HG02970 (cell line): ENCODE results near the gene SLC7A9.
"Not testable (repeated sequence)": the region's sequence is repeated elsewhere in the genome, so short reads cannot be mapped to it uniquely, and the experiment has no call there.

Source experiments
- ATAC-seq: cut with Tn5 transposase; IDR thresholded peaks from one replicate; pipeline ENCODE4 v1.9.1; 2021; ENCODE audit warnings: mild to moderate bottlenecking, moderate library complexity, moderate number of reproducible peaks; ENCODE audit not compliant: unreplicated experiment, low FRiP score

SLC7A9 gene

DNA sequence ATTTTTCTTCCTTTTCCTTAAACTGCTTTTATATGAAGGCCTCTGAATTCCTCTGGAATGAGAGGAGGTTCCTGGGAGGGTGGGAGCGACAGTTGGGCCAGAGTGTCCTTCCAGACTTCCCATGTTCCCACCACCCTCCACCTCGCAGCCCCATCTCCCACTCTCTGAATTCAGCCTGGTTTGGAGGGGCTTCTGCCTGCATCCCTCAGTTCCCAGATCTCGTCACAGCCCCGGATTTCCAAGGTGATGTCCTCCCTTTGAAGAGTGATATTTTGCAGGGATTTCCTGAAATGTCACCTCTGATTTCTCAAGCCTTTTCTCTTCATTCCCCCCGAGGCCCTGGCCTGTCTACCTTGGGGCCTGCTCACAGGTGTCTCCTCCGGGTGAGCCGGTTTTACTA is 16.7 kb upstream of the SLC7A9 start:
- ATAC-seq, result no peak

DNA sequence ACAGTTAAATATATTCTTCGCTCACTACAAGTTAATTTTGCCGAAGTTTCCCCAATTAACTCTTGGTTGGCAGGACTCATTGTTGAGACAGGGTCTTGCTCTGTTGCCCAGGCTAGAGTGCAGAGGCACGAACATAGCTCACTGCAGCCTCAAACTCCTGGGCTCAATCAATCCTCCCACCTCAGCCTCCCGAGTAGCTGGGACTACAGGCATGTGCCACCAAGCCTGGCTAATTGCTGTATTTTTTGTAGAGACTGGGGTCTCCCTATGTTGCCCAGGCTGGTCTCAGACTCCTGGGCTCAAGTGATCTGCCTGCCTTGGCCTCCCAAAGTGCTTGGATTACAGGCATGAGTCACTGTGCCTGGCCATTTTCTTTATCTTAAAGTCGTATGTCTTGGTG is 15.7 kb upstream of the SLC7A9 start:
- not testable (repeated sequence) for ATAC-seq

DNA sequence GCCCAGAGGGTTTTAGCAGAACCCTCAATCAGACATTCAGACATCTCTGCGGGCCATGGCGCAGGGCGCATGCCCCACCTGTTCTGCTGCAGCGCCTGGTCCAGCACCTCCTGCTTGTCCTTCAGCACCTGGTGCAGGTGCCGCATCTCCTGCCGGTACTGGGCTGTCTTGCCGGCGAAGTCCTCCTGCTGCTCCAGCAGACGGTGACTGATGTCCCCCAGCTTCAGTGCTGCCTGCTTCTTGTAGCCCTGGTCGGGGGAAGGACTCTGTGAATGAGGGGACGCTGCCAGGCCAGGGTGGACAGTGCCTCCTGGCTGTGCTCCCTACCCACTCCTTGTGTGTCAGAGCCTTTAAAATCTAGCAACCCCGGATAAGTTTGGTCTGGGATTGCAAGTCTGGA is 12.2 kb upstream of the SLC7A9 start:
- ATAC-seq, result no peak

DNA sequence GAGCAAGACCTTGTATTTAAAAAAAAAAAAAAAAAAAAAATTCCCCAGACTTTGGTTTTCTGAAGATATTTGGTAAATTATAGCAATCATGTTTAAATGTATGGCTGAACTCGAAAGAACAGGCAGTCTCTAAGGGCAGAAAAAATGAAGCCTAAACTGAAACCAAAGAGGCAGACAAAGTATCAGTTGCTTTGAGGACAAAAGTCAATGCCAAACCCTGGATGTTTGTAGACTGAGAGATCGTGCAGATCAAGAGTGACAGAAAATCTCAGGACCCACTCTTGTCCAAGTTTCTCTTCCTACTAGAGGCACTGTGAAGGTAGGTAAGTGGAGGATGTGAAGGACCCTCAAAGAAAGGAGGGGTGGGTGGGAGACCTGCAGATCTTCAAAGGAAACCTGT is 11.1 kb upstream of the SLC7A9 start:
- no peak for ATAC-seq

DNA sequence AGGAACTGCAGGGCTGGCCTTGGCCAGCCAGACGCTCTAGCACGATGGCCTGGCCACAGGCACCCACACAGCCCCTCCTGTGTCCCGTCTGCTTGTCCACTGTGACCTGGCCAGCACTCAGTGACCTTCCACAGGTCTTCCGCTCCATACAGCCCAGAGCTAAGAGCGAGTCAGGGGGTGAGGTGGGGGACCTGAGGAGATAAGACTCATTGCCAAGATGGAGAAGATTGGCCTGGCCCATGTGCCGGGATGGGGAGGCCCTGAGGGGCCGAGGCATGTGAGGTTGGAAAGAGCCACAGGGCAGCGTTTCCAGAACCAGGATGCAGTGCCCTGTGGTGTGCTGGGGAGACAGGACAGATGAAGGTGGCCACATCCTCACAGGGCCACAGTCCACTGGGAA is 10.2 kb upstream of the SLC7A9 start:
- no peak for ATAC-seq

DNA sequence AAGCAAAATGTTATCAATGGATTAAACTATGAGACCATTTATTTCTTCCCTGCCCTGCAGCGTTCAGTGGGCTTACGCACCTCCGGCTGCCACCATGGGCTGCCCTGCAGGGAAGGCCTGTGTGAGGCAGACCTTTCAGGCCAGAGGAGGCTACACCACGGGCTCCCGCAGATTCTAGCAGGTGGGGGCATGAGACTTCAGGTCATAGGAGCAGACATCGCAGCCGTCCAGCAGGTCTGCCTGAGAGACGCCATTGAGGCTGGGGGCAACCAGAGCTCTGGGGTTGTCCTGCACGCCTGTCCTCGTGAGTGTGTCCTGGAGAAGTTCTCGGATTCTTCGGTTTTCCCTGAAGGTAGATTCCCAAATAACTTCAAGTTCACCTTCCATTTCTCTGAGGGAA is 9.4 kb upstream of the SLC7A9 start:
- no peak for ATAC-seq

DNA sequence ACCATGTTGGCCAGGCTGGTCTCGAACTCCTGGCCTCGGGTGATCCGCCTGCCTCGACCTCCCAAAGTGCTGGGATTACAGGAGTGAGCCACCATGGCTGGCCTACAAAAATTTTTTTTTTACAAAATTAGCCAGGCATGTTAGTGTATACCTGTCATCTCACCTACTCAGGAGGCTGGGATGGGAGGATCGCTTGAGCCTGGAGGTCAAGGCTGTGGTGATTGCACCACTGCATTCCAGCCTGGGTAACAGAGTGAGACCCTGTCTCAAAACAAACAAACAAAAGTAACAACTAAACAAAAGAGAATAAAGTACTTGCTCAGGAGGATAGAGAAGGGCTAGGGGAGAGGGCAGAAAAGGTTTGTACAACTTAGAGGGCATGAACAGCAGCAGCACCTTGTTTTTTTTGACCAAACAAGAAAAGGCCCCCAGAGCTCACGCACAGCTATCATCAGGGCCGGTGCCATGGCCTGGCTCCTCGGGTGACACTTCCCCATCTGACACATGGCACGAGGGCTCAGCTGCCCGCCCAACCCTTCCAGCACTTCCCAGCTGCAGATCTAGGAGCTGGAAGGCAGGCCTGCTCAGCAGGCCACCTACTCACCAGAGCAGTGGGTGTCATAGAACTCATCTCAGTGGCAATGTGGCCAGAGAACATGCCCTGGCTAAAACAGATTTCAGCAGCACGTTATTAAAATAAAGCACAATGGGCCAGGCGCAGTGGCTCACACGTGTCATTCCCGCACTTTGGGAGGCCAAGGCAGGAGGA is 8.6 kb upstream of the SLC7A9 start:
- no peak for ATAC-seq

DNA sequence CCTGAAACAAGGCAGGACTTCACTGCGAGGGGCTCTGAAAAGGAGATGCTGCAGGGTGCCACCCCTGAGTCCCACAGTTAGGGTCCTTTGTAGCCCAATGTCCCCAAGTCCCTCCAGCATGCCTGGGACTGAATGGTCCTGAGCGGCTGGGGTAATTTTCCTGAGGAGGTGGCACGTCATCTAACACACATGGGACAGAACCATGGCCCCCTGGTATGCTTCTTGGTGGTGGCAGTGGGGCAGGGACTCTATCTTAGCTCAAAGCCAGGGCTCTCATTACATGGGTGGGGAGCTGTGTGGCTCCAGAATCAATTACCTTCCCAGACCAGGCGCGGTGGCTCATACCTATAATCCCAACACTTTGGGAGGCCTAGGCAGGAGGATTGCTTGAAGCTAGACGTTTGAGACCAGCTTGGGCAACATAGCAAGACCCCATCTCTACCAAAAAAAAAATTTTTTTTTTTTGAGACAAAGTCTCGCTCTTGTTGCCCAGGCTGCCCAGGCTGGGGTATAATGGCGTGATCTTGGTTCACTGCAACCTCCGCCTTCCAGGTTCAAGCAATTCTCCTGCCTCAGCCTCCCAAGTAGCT is 7.9 kb upstream of the SLC7A9 start:
- no peak for ATAC-seq

DNA sequence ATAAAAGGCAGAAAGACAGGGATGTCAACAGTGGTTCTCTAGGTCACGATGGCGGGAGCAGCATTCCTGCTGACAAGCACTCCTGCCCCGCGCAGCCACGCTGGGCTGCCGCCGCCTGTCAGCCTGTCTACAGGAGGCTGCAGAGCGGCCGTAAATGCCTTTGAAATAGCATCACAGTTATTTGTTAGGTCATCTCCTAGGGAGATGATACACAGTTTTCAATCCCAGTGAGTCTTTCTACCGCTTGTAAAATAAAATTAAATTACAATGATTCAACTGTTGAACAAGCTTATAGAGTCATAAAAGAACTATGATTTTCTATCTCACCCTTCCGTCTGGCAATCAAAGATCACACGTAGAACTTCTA is 7.3 kb upstream of the SLC7A9 start:
- no peak for ATAC-seq

DNA sequence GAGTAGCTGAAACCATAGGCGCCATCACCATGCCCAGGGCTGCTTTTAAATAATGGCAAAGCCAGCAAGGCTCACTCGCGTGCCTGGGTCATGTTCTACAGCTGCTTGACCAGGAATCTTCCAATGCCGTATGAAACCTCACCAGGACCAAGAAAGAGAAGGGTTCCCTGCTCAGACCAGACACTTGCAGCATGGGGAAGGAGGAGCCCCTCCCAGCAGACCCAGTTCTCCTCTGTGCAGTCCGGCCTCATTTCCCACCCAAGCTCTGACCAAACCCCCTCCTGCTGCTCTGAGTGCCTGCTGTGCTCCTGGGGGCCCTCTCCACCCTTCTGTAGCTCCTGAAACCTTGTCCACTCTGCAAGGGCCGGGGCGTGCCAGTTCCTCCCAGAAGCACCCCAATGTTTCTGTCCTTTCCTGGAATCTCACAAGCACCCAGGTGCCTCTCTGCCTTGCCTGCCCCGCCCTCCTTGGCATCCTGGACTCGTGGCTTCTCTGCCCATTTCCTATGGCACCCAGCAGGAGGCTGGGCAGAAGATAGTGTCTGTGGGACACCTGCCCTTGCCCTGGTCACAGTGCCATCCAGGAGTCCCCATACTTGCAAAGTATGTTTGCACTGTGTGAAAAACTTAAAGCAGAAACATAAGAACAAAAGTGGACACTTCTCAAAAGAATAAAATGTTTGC is 6.8 kb upstream of the SLC7A9 start:
- no peak for ATAC-seq

DNA sequence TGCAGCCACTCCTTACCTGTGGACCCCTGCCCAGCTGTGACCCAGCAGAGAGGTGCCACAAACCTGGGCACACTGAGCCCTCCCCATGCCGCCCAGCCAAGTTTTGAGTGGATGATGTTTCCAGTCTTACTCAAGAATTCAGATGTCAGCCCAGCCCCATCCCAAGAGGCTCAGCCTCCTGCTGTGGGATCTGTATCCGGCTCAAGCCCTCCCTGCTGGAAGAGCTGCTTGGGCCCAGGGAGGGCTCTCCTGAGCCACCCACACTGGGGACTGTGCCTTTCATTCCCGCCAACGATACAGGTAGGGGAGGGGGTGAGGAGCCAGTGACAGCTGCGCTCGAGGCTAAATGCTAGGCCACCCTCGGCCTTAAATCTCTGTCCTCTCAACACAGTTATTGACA is 5.9 kb upstream of the SLC7A9 start:
- no peak for ATAC-seq

DNA sequence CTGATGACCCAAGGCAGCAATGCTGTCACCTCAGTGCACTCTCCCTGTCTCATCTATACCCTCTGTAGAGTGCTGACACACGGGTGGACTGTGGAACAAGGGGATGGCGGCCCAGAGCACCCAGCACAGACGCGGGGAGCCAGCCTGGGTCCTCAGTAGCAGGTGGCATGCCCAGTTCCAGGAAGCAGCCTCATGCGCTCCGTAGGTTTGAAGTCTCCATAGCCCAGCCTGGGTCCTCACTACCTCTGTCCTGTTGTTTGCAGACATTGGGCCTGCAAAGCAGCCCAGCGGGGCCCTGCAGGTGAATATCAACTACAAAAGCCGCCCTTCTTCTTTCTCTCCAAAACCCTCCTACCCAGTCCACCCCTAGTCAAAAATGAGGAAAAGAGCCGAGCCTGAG is 5.0 kb upstream of the SLC7A9 start:
- no peak for ATAC-seq

DNA sequence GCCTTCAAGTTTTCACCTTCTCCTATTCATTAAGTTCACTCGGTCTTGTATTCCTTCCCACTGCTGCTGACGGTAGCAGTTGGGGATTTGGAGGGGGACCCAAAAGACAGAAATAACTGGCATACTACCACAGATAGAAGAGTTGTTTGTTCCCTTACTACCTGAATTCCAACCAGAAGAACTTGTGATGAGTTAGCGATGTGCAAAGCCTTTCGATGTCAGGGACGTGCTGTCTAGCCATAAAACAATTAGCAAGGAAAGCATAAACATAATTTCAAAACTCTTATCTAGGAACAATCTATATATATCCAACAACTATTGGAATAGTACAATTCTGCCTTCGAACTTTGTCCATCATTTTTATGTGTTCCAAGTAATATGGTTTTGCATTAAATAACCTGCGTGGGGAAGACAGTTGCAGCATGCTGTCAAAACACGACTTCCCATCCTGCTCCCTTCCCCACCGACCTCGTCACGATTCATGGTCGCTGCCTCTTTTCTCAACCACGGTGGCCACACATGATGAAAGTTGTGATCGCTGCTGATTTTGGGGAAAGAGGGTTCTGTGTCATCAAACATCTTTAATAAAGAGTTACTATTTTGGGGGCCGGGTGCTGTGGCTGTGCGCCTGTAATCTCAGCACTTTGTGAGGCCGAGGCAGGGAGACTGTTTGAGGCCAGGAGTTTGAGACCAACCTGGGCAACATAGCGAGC is 3.8 kb upstream of the SLC7A9 start:
- no peak for ATAC-seq

DNA sequence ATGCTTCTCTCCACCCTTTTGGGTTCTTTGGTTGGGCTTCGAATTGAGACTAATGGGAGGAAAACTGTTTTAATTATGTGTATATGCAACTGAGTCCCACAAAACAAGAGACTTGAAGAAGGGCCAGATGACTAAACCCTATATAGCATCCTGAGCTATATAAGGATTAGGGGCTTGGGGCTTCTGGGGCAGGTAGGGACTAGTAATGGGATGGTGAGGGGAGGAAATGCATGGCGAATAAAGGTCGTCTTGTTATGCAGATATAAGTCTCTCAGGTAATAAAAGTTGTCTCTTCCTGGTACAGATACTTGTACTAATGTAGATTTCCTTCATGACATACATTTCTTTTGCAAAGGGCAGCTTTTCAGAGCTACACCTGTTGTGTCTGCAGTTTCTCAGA is 2.8 kb upstream of the SLC7A9 start:
- no peak for ATAC-seq

DNA sequence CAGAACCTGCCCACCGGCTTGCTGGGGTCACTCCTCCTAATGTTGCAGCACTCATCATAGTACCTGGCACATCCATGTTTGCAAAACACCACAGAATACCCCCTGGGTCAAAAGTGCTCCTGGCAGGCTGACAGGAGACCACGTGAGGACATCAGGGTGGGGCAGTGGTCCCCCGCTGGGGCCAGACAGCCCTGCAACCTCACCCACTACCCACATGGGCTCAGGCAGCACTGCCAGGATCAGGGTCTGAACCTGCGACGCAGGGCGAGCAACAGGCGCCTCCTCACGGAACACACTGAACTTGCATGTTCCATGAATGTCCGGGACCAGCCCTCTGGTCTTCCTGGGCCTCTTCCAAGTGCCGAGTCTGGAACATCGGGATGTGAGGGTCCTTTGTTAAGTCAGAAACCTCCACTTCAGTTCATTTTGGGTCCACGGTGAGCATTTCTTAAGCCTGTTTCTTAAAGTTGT is 1.4 kb upstream of the SLC7A9 start:
- ATAC-seq, result no peak

DNA sequence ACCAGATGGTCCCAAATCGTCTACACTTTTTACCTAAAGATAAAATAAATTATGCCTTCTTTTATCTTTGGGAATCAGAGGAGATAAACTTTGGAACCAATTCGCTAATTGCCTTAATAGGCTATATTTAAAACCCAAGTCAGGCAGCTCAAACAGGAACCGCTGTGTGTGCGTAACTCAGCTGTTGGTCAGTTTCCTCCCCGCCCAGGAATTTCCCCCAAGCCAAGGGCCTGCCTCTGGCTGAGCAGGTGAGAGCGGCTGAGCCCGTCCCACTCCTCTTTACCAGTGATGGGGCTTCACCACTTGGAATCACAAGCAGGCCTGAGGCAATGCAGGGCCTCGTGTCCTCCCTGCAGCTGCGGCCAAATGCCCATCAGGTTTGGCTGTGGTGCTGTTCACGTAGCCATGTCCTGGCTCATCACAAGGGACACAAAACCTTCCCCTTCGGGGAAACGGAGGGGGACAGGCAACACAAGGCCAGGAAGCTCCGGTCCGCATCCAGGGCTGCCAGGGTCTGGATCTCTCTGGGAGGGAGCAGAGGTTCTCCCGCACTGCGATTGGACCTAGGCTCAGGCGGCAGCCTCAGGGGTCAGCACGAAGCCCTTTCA is 503 bp upstream of the SLC7A9 start:
- ATAC-seq, result no peak

DNA sequence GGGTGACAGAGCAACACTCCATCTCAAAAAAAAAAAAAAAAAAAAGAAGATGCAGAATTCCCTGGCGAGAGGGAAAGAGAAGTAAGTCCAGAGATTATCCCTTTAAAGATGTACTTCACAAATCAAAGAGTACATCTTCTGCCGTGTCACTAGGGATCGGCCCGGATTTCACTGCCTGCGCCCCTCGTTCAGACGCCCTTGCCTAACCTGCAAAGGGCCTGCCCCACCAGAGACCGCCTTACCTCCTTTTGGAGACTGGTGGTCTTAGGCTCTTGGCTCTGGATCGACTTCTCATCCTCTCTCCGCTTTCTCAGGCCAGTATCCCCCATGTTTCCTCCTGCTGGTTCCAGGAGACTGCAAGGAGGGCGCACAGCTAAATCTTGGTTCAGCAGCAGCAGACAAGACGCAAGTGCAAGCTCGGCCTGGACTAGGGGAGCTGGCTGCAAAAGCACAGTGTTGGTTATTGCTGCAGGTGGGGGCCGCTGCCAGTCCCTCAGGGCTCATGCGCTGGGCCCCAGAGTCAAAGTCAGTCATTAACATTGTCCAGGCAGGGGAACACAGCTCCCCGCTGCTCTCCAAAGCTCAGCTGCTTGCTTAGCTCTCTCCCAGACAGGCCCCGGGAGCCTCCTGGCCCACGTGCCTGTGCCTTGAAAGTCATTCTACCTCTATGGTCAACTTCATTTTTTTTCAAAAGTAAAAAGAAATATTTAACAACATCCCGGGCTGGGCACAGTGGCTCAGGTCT is 1.2 kb downstream of the SLC7A9 start:
- ATAC-seq, result no peak

DNA sequence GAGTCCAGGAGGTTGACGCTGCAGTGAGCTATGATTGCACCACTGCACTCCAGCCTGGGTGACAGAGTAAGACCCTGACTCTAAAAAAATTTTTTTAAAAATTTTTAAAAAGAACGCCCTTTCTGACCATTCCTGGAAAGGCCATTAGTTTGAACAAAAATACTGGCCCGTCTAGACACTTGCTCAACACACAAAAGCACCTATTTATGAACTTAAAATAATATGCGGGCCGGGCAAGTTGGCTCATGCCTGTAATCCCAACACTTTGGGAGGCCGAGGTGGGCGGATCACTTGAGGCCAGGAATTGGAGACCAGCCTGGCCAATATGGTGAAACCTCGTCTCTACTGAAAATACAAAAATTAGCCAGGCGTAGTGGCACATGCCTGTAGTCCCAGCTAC is 2.1 kb downstream of the SLC7A9 start:
- ATAC-seq, result not testable (repeated sequence)

DNA sequence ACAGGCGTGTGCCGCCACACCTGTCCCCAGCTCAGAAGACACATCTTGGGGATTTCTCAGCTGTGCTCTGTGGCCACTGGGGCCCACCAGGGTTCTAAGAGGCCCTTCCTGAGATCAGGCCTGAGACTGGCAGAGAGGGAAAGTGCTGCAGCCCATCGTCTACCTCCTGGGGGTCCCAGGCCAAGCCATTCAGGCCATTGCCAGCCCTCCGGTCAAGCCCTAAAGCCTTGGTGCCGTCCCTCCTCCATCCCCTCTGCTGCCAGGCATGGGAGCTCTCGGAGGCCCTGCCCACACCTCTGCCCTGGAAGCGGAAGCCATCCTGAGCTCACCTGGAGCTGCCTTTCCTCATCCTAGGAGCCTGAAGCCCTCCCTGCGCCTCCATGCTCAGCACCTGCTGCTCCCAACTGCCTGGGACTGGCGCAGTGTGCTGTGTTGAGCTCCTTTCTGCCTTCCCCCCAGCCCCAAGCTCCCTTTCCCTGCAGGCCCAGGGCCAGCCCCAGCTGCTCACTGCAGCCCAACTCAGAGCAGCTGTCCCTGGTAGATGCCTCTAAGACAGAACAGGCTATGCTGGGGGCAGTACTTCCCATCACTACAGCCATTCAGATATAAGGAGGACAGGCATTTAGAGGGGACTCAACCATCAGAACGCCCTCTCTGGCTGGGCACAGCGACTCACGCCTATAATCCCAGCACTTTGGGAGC is 2.9 kb downstream of the SLC7A9 start:
- no peak for ATAC-seq

DNA sequence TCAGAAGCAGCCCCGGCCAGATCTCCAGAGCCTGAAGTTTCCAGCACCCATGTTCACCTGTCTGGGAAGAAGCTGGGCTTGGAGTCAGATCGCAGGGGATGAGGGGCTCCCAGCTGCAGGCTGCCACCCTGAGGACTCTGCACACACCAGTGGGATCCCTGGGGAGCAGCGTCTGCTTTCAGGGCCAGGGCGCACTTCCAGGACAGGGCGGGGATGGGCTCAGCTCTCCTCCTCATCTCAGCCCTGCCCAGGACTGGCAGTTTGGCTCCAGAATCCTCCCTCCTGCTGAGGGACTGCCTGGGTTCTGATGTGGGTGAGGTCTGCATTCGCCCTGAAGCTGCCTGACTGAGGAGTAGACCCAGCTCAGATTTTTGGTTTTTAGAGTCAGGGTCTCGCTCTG is 3.5 kb downstream of the SLC7A9 start:
- no peak for ATAC-seq
